ENCODE measurements around the gene FBXL7.

Gene FBXL7

GRCh38 chr5:15898641-15899040 lies 398.7 kb downstream of the FBXL7 start:
- no peak overlapping the region for H3K27ac ChIP-seq
- no peaks in the 10 kb centered on the region for H3K9me3 ChIP-seq (ENCODE audit: severe bottlenecking)
- DNase-seq = no peak
- no peak overlapping the region for H3K4me3 ChIP-seq (ENCODE audit: low read depth, low read length)
- H3K27me3 ChIP-seq (ENCODE audit: insufficient read depth, low read depth, severe bottlenecking) = no peaks in the 10 kb centered on the region
- H3K36me3 ChIP-seq = no peaks in the 10 kb centered on the region
- no peak for TF ChIP-seq CTCF (IDR thresholded peaks at IDR 0.05; ENCODE audit: low read depth, low read length)

- no peak overlapping the region for H3K27ac ChIP-seq
- no peak for TF ChIP-seq CTCF (IDR thresholded peaks at IDR 0.05; ENCODE audit: low read depth, low read length)
Observed at GRCh38 chr5:15899481-15899880, 399.5 kb downstream of the FBXL7 start.

GRCh38 chr5:15901151-15901550 lies 401.2 kb downstream of the FBXL7 start:
- Histone ChIP-seq H3K36me3 (no peaks in the 10 kb centered on the region), H3K27ac (no peak overlapping the region), H3K4me3 (ENCODE audit: low read depth, low read length) (no peak overlapping the region), H3K9me3 (ENCODE audit: severe bottlenecking) (no peaks in the 10 kb centered on the region), H3K27me3 (ENCODE audit: insufficient read depth, low read depth, severe bottlenecking) (no peaks in the 10 kb centered on the region)
- no peak for DNase-seq
- TF ChIP-seq CTCF (IDR thresholded peaks at IDR 0.05; ENCODE audit: low read depth, low read length) = no peak

More at GRCh38 chr5:15899481-15899880, 399.5 kb downstream of the FBXL7 start:
- H3K4me3 ChIP-seq (ENCODE audit: low read depth, low read length) = no peak overlapping the region
- H3K9me3 ChIP-seq (ENCODE audit: severe bottlenecking) = no peaks in the 10 kb centered on the region
- no peaks in the 10 kb centered on the region for H3K27me3 ChIP-seq (ENCODE audit: insufficient read depth, low read depth, severe bottlenecking)
- DNase-seq = no peak
- H3K36me3 ChIP-seq = no peaks in the 10 kb centered on the region

GRCh38 chr5:15902066-15902465 lies 402.1 kb downstream of the FBXL7 start:
- Histone ChIP-seq H3K4me3 (ENCODE audit: low read depth, low read length) (no peak overlapping the region), H3K27ac (no peak overlapping the region), H3K36me3 (no peaks in the 10 kb centered on the region), H3K27me3 (ENCODE audit: insufficient read depth, low read depth, severe bottlenecking) (no peaks in the 10 kb centered on the region), H3K9me3 (ENCODE audit: severe bottlenecking) (no peaks in the 10 kb centered on the region)
- TF ChIP-seq CTCF (IDR thresholded peaks at IDR 0.05; ENCODE audit: low read depth, low read length) = no peak
- DNase-seq = no peak

GRCh38 chr5:15904899-15905830 lies 405.2 kb downstream of the FBXL7 start:
- Histone ChIP-seq H3K36me3 (no peaks in the 10 kb centered on the region), H3K27me3 (ENCODE audit: insufficient read depth, low read depth, severe bottlenecking) (no peaks in the 10 kb centered on the region), H3K4me3 (ENCODE audit: low read depth, low read length) (no peak overlapping the region), H3K27ac (no peak overlapping the region), H3K9me3 (ENCODE audit: severe bottlenecking) (no peaks in the 10 kb centered on the region)
- no peak for DNase-seq
- no peak for TF ChIP-seq CTCF (IDR thresholded peaks at IDR 0.05; ENCODE audit: low read depth, low read length)

All from WERI-Rb-1 (cell line).